Activated CD4-positive, alpha-beta memory T cell treated with anti-CD3 and anti-CD28 coated beads for 36 hours (primary cell): Measurements from ENCODE around the gene FTO. TPM values are rescaled to one million over a fixed set of nuclear protein-coding genes. Genes with fewer than 3 reads are reported as not detected.

Source experiments
- CTCF ChIA-PET: fragments of 350-600 bp; sonication (Branson Sonifier 250); formaldehyde crosslinking; loops from one replicate; lab custom pipeline; 2021; ENCODE audit warnings: antibody characterized with exemption, inconsistent platforms; lab: Charles Lee
- POLR2A ChIA-PET: fragments of 350-600 bp; sonication (Branson Sonifier 250); formaldehyde crosslinking; loops from one replicate; lab custom pipeline; 2021; ENCODE audit warnings: antibody characterized with exemption; lab: Charles Lee
- DNase-seq: peaks from one replicate; pipeline ENCODE4 v3.0.0-alpha.2; 2020
- H3K27ac Mint-ChIP-seq: one replicate; pipeline ENCODE4 v1.8.0; 2021; ENCODE audit warnings: mixed read lengths
- H3K27me3 Mint-ChIP-seq: one replicate; pipeline ENCODE4 v1.8.0; 2021; ENCODE audit warnings: mixed read lengths
- H3K36me3 Mint-ChIP-seq: one replicate; pipeline ENCODE4 v1.8.0; 2021; ENCODE audit warnings: mixed read lengths
- H3K4me1 Mint-ChIP-seq: one replicate; pipeline ENCODE4 v1.8.0; 2021; ENCODE audit warnings: low read depth, mixed read lengths
- H3K4me3 Mint-ChIP-seq: one replicate; pipeline ENCODE4 v1.8.0; 2021; ENCODE audit warnings: mild to moderate bottlenecking, mixed read lengths
- H3K9me3 Mint-ChIP-seq: one replicate; pipeline ENCODE4 v1.8.0; 2021; ENCODE audit warnings: mixed read lengths
- intact Hi-C: fragments of 100-400 bp; cut with micrococcal nuclease; formaldehyde crosslinking; loops from one replicate; pipeline ENCODE4 v1.15.1; 2023
- total RNA-seq, 2 experiments: library from RNA; stranded (reverse); gene quantifications; one replicate each; pipeline ENCODE4 v1.2.3, GENCODE V29; 2021

The FTO gene
- total RNA-seq, 2 experiments from 2014 or later, result 50.7 to 53.1 TPM

- Mint-ChIP-seq H3K4me1 (no peaks in the 10 kb centered on the region), H3K9me3 (no peaks in the 10 kb centered on the region), H3K27me3 (no peaks in the 10 kb centered on the region), H3K36me3 (peaks cover 54% of the 10 kb centered on the region), H3K27ac (no peak overlapping the region), H3K4me3 (no peak overlapping the region)
- ChIA-PET POLR2A (no interaction called here), CTCF (no interaction called here)
- intact Hi-C loops, result no loop called here
- no peak for DNase-seq
Measured at GRCh38 chr16:53937161-53937880, 233.4 kb downstream of the FTO start.

- no peak for DNase-seq
- intact Hi-C loops, result loop anchor here (10.0 kb wide), 1 partner anchor 341 kb away; the partner anchor contains the start of gene IRX3
- peaks cover 23% of the 10 kb centered on the region for H3K36me3 Mint-ChIP-seq
- POLR2A ChIA-PET, result no interaction called here
- no peaks in the 10 kb centered on the region for H3K27me3 Mint-ChIP-seq
- H3K9me3 Mint-ChIP-seq, result no peaks in the 10 kb centered on the region
- no peaks in the 10 kb centered on the region for H3K4me1 Mint-ChIP-seq
- CTCF ChIA-PET, result no interaction called here
- no peak overlapping the region for H3K4me3 Mint-ChIP-seq
- no peak overlapping the region for H3K27ac Mint-ChIP-seq
Measured at GRCh38 chr16:53944025-53944424, 240.1 kb downstream of the FTO start.

DNA sequence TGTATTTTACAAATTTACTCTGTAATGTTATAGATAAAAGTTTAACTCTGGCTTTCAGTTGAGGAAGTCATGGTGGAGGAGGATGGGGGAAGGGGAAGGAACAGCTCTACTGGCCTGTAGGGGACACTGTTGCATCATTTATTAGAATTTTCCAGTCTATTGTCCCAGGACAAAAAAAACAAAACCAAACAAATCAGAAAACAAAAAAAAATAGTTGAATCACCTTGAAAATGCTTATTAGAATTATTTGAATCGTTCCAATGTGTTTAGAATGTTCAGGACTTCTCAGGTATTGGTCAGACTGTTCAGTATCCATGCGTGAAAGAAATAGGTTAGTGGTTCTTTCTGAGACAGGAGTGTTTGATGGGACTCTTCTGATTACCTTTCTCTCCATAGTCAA lies 242.0 kb downstream of the FTO start:
- intact Hi-C loops, result loop anchor here (10.0 kb wide), 1 partner anchor 339 kb away; the partner anchor contains the start of gene IRX3
- Mint-ChIP-seq H3K27ac (no peak overlapping the region), H3K4me1 (peaks cover 4% of the 10 kb centered on the region), H3K27me3 (no peaks in the 10 kb centered on the region), H3K4me3 (no peak overlapping the region), H3K36me3 (peaks cover 6% of the 10 kb centered on the region), H3K9me3 (no peaks in the 10 kb centered on the region)
- no peak for DNase-seq
- ChIA-PET POLR2A (no interaction called here), CTCF (interaction anchor here (0.6 to 1.2 kb wide), 2 partner anchors 9 to 12 kb away, joined by 4 read pairs; no protein-coding TSS in a partner anchor)

- Mint-ChIP-seq H3K9me3 (no peaks in the 10 kb centered on the region), H3K27me3 (no peaks in the 10 kb centered on the region), H3K4me1 (peaks cover 11% of the 10 kb centered on the region), H3K27ac (no peak overlapping the region), H3K4me3 (no peak overlapping the region), H3K36me3 (no peaks in the 10 kb centered on the region)
- DNase-seq, result no peak
- CTCF ChIA-PET, result no interaction called here
- POLR2A ChIA-PET, result interaction anchor here (0.7 kb wide), 1 partner anchor 41 kb away, joined by 3 read pairs; no protein-coding TSS in a partner anchor
- intact Hi-C loops, result loop anchor here (10.0 kb wide), 1 partner anchor 338 kb away; the partner anchor contains the start of gene IRX3
Measured at GRCh38 chr16:53946746-53947386, 242.9 kb downstream of the FTO start.

DNA sequence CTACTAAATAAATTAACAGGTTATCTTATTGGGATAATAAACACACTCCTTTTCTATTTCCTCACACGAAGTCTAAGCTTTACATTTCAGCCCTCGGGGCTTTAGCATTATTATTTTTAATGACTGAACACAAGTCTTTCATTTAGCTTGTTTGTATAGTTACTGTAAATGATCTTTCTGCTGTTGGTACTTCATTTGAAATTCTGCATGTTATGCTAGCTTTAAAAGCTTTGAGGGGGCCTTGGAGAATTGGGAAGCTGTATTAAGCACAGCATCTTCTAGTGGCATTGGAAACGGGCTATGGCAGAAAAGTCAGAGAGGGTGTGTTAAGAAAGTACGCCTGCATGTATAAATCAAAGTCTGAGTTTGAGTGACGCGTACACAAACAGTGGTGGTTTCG lies 243.7 kb downstream of the FTO start:
- ChIA-PET POLR2A (interaction anchor here (0.7 kb wide), 1 partner anchor 41 kb away, joined by 3 read pairs; no protein-coding TSS in a partner anchor), CTCF (no interaction called here)
- Mint-ChIP-seq H3K4me1 (peaks cover 19% of the 10 kb centered on the region), H3K4me3 (no peak overlapping the region), H3K27ac (no peak overlapping the region), H3K36me3 (no peaks in the 10 kb centered on the region), H3K9me3 (no peaks in the 10 kb centered on the region), H3K27me3 (no peaks in the 10 kb centered on the region)
- DNase-seq, result no peak
- intact Hi-C loops, result loop anchor here (10.0 kb wide), 1 partner anchor 337 kb away; the partner anchor contains the start of gene IRX3

DNA sequence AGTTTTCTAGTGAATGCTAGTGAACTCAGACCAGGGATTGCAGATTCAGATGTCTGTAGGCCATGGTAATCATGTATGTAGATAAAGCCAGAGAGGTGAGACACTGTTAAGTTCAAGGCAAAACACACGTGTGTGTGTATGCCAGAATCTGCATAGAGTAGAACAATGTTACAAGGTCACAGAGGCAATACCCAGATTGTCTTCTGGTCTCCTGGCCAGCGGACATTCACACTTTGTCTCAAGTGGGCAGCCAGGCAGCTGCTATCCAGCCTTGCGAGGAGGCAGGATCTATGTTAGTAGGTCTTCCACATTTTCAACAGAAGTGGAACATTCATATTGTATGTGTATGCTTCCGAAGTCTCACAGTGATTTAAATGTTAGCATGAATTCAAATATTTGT lies 244.4 kb downstream of the FTO start:
- Mint-ChIP-seq H3K27ac (no peak overlapping the region), H3K27me3 (no peaks in the 10 kb centered on the region), H3K9me3 (no peaks in the 10 kb centered on the region), H3K36me3 (no peaks in the 10 kb centered on the region), H3K4me1 (peaks cover 22% of the 10 kb centered on the region), H3K4me3 (no peak overlapping the region)
- ChIA-PET POLR2A (no interaction called here), CTCF (no interaction called here)
- intact Hi-C loops, result loop anchor here (10.0 kb wide), 1 partner anchor 336 kb away; the partner anchor contains the start of gene IRX3
- DNase-seq, result no peak

DNA sequence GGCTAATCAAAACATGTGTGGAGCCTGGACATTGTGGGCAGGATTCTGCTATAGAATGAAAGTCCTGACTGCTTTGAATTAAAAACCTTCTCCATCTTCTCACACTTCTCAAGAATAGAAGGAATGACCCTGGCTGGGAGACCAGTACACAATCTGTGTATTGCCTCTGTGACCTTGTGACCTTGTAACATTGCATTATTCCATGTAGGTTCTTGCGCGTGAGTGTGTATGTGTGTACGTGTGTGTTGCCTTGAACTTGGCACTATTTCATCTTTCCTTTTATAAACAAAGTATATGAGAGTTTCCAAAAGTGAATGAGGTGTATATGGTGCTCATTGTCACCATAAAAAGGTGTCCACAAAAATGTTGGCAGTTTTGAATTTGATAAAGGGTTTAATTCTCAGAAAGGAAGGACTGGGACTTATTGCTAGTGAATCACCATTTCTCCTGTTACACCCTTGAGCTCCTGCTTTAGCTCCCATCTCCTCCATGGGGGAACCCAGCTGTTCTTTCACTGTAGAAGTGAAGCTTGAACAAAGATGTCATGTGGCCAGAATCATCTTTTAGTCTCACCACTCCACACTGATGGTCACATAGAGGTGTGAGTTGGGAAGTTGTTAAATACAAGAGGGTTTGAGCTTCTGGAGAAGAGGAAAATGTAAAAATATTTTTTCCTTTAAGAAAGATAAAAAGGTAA lies 244.9 kb downstream of the FTO start:
- no peaks in the 10 kb centered on the region for H3K27me3 Mint-ChIP-seq
- H3K9me3 Mint-ChIP-seq, result no peaks in the 10 kb centered on the region
- H3K36me3 Mint-ChIP-seq, result no peaks in the 10 kb centered on the region
- H3K4me1 Mint-ChIP-seq, result peaks cover 22% of the 10 kb centered on the region
- H3K4me3 Mint-ChIP-seq, result no peak overlapping the region
- ChIA-PET POLR2A (no interaction called here), CTCF (no interaction called here)
- no peak for DNase-seq
- intact Hi-C loops, result loop anchor here (10.0 kb wide), 1 partner anchor 336 kb away; the partner anchor contains the start of gene IRX3
- no peak overlapping the region for H3K27ac Mint-ChIP-seq

- Mint-ChIP-seq H3K9me3 (no peaks in the 10 kb centered on the region), H3K36me3 (no peaks in the 10 kb centered on the region), H3K4me3 (no peak overlapping the region), H3K4me1 (peaks cover 22% of the 10 kb centered on the region), H3K27ac (no peak overlapping the region), H3K27me3 (no peaks in the 10 kb centered on the region)
- intact Hi-C loops, result loop anchor here (10.0 kb wide), 1 partner anchor 335 kb away; the partner anchor contains the start of gene IRX3
- CTCF ChIA-PET, result no interaction called here
- POLR2A ChIA-PET, result no interaction called here
- no peak for DNase-seq
Measured at GRCh38 chr16:53949715-53950410, 245.9 kb downstream of the FTO start.

DNA sequence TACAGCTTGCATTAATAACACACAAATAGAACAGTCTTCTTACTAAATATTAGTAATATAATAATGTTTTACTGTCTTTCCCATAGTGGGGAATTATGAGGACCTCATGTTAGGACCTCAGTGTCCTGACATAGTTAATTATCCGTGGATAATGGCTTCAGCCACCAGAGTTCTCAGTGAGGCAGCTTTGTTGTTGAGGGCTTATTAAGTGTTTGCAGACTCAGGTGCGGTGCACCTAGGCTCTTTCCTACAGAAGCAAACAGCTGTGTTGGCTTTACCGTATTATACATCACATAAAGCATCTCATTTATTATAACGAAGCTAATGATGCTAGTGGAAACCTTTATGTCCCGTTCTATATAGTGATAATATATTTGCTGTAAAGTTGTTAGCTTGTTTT lies 246.7 kb downstream of the FTO start:
- Mint-ChIP-seq H3K27ac (no peak overlapping the region), H3K36me3 (no peaks in the 10 kb centered on the region), H3K4me1 (peaks cover 22% of the 10 kb centered on the region), H3K27me3 (no peaks in the 10 kb centered on the region), H3K4me3 (no peak overlapping the region), H3K9me3 (no peaks in the 10 kb centered on the region)
- ChIA-PET POLR2A (no interaction called here), CTCF (interaction anchor here (0.8 kb wide), 1 partner anchor 59 kb away, joined by 3 read pairs; no protein-coding TSS in a partner anchor)
- intact Hi-C loops, result no loop called here
- DNase-seq, result no peak

DNA sequence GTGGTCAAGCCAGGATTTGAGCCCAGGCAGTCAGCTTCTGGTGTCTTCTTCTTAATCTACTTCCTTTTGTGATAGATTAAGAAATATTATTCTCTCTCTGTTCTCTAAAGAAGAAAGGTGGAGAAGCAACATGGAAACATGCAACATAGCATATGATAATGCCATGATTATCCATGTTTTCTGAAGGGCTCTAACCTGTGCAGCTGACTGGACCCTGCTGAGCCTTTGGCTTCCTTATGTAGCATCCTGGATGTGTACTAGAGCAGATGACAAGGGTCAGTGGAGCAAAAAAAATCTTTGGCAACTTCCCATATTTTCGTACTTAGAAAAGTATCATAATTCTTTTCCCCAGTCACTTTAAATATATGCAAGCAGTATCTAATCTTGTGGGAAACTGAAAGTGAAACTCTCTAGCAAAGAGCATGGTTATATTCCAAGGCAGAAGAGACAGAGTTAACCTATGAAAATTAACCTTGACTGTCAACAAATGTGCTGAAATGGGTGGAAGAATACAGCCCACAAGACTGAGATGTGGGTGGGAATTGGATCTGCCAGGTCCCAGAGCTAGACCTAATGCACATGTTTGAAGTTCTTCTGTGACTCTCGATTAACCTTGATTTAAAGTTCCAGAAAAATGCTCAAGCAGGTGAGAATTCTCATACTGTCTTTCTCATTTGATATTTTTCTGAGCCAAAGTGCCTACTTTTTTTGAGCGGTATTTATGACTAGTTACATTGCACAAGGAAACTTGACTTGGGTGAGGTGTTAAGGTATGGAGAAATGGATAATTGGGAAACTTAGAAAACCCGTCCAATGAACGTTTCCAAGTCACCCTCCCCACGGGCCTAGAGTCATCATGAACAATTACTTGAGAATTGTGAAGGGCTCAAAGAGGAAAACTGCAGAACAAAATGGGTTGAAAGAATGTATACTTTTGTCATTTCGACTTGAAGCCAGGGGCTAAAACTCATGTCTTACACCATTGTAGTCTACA lies 248.6 kb downstream of the FTO start:
- POLR2A ChIA-PET, result no interaction called here
- H3K4me3 Mint-ChIP-seq, result no peak overlapping the region
- peaks cover 22% of the 10 kb centered on the region for H3K4me1 Mint-ChIP-seq
- CTCF ChIA-PET, result no interaction called here
- no peaks in the 10 kb centered on the region for H3K36me3 Mint-ChIP-seq
- intact Hi-C loops, result no loop called here
- H3K9me3 Mint-ChIP-seq, result no peaks in the 10 kb centered on the region
- no peak overlapping the region for H3K27ac Mint-ChIP-seq
- no peak for DNase-seq
- H3K27me3 Mint-ChIP-seq, result no peaks in the 10 kb centered on the region

DNA sequence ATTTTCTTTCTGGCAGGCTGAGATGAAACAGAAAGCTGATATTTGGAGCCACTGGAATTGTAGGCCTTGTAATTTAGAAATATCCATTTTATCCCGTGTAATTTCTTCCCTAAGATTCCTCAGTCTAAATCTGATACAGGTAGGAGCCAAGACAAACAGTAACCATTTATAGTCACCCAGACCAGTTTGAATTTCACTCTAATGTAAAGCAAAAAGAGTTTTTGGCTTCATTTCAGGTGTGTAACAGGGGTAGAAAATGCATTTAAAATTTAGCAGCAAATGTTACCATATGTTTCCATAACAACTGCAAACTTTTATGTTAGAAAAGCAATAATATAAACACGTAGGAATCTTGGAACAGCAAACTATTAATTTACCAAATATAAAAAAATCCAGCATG lies 249.4 kb downstream of the FTO start:
- Mint-ChIP-seq H3K4me1 (peaks cover 22% of the 10 kb centered on the region), H3K36me3 (no peaks in the 10 kb centered on the region), H3K4me3 (no peak overlapping the region), H3K27ac (no peak overlapping the region), H3K9me3 (no peaks in the 10 kb centered on the region), H3K27me3 (no peaks in the 10 kb centered on the region)
- intact Hi-C loops, result no loop called here
- ChIA-PET CTCF (no interaction called here), POLR2A (no interaction called here)
- no peak for DNase-seq
